ENCODE results near the gene RNF130. TPM values are rescaled to one million over a fixed set of nuclear protein-coding genes. Genes with fewer than 3 reads are reported as not detected.
"Not testable (repeated sequence)": the region's sequence is repeated elsewhere in the genome, so short reads cannot be mapped to it uniquely, and the experiment has no call there.

RNF130 gene
- total RNA-seq, 2 donors from 2014 or later = 83.8 to 116 TPM

- no peaks in the 10 kb centered on the region for H3K4me1 ChIP-seq (replicated peaks)
- TF ChIP-seq CTCF (IDR thresholded peaks at IDR 0.05) (no peak), POLR2A (IDR thresholded peaks at IDR 0.05) (no peak)
- H3K9me3 ChIP-seq = no peaks in the 10 kb centered on the region
- no peak for DNase-seq (ENCODE audit: low spot score)
- H3K36me3 ChIP-seq = peaks cover 0 to 5% of the 10 kb centered on the region in 2 donors
- WGBS = 76% methylated on average over 2 of the region's 2 CpGs
- H3K27me3 ChIP-seq (replicated peaks; ENCODE audit: insufficient read depth) = no peaks in the 10 kb centered on the region
- H3K27ac ChIP-seq = no peak overlapping the region
- intact Hi-C loops (cut with DNase I) = no loop called here
- H3K4me3 ChIP-seq = no peak overlapping the region
Observed at GRCh38 chr5:180001742-180002141, 69.8 kb downstream of the RNF130 start.

GRCh38 chr5:180001136-180001535, 70.4 kb downstream of the RNF130 start:
- no peak for DNase-seq (ENCODE audit: low spot score)
- Histone ChIP-seq H3K4me3 (no peak overlapping the region), H3K27me3 (replicated peaks; ENCODE audit: insufficient read depth) (no peaks in the 10 kb centered on the region), H3K9me3 (no peaks in the 10 kb centered on the region), H3K36me3 (peaks cover 0 to 5% of the 10 kb centered on the region in 2 donors), H3K27ac (no peak overlapping the region), H3K4me1 (replicated peaks) (no peaks in the 10 kb centered on the region)
- TF ChIP-seq POLR2AphosphoS5 (IDR thresholded peaks at IDR 0.05) (no peak), CTCF (IDR thresholded peaks at IDR 0.05) (no peak), POLR2A (IDR thresholded peaks at IDR 0.05) (no peak)
- intact Hi-C loops (cut with DNase I) = no loop called here

GRCh38 chr5:179998485-179998884, 73.1 kb downstream of the RNF130 start:
- intact Hi-C loops (cut with DNase I) = no loop called here
- DNase-seq (ENCODE audit: low spot score) = no peak
- no peaks in the 10 kb centered on the region for H3K9me3 ChIP-seq
- 98% methylated on average over 1 of the region's 1 CpG for WGBS
- no peaks in the 10 kb centered on the region for H3K4me1 ChIP-seq (replicated peaks)
- H3K27me3 ChIP-seq (replicated peaks; ENCODE audit: insufficient read depth) = no peaks in the 10 kb centered on the region
- H3K36me3 ChIP-seq = peaks cover 0 to 5% of the 10 kb centered on the region in 2 donors
- no peak overlapping the region for H3K4me3 ChIP-seq
- TF ChIP-seq POLR2AphosphoS5 (IDR thresholded peaks at IDR 0.05) (no peak), POLR2A (IDR thresholded peaks at IDR 0.05) (no peak), CTCF (IDR thresholded peaks at IDR 0.05) (no peak)
- H3K27ac ChIP-seq = no peak overlapping the region

GRCh38 chr5:179994583-179995323, 76.8 kb downstream of the RNF130 start:
- H3K27me3 ChIP-seq (replicated peaks; ENCODE audit: insufficient read depth) = no peaks in the 10 kb centered on the region
- WGBS = 91% methylated on average over 3 of the region's 3 CpGs
- H3K4me1 ChIP-seq (replicated peaks) = no peaks in the 10 kb centered on the region
- DNase-seq (ENCODE audit: low spot score) = no peak
- H3K9me3 ChIP-seq = no peaks in the 10 kb centered on the region
- no peak for TF ChIP-seq POLR2A (IDR thresholded peaks at IDR 0.05)
- TF ChIP-seq POLR2AphosphoS5 (IDR thresholded peaks at IDR 0.05) = no peak
- TF ChIP-seq CTCF (IDR thresholded peaks at IDR 0.05) = no peak
- intact Hi-C loops (cut with DNase I) = no loop called here
- no peak overlapping the region for H3K27ac ChIP-seq
- no peaks in the 10 kb centered on the region for H3K36me3 ChIP-seq
- H3K4me3 ChIP-seq = no peak overlapping the region

- DNase-seq (ENCODE audit: low spot score); H3K27me3 ChIP-seq (replicated peaks; ENCODE audit: insufficient read depth); H3K27ac ChIP-seq; H3K4me3 ChIP-seq; H3K4me1 ChIP-seq (replicated peaks); intact Hi-C loops (cut with DNase I); H3K36me3 ChIP-seq; H3K9me3 ChIP-seq: not testable (repeated sequence)
- WGBS = 97% methylated on average over 4 of the region's 4 CpGs
Observed at GRCh38 chr5:179992855-179993254, 78.7 kb downstream of the RNF130 start.

All from prostate gland (tissue), 2 donors.